Upper lobe of left lung (tissue), 4 donors: Measurements from ENCODE around the gene SLC8B1.

Experiments
- EP300 ChIP-seq, 4 donors: sonication (generic); formaldehyde crosslinking; IDR thresholded peaks; one replicate each; pipeline ENCODE4 v1.5.1; 2017; ENCODE audit warnings: antibody characterized with exemption in 4 of 4, control low read depth in 2 of 4
- POLR2A ChIP-seq, 4 donors: fragments of 450-650 bp; IDR thresholded peaks; one replicate each; pipeline ENCODE4 v1.5.1; 2016 to 2017; ENCODE audit warnings: antibody characterized with exemption in 4 of 4, mild to moderate bottlenecking in 2 of 4
- POLR2AphosphoS5 ChIP-seq, 2 donors: sonication (generic); formaldehyde crosslinking; IDR thresholded peaks; one replicate each; pipeline ENCODE4 v1.5.1; 2017; ENCODE audit warnings: antibody characterized with exemption in 2 of 2
- TF ChIP-seq, protein P1 (sequence below), 6 experiments: fragments of 450-650 bp in 4 of 6; fragments of 200-600 bp in 2 of 6; sonication (generic) in 2 of 6; IDR thresholded peaks; one replicate each; pipeline ENCODE4 v1.5.1; 2016 to 2019; ENCODE audit warnings: antibody characterized with exemption in 6 of 6

DNA sequence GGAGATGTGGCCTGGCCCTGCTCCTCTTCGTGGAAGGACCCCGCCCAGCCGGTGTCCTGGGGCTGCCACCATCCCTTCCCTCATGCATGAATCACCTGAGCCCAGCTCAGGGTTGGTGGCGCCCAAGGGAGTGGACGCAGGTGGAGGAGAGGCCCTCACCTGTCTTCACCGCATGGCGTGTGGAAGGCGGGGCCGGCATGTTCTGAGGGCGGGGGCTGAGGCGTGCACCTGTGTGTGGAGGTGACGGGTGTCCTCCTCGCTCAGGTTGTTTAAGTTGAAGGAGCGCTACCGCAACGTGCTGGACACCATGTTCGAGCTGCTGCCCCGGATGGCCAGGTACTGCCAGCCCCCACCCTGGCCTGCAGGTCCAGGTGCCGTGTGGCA is 47.0 kb downstream of the SLC8B1 start:
- TF ChIP-seq, protein P1, sequence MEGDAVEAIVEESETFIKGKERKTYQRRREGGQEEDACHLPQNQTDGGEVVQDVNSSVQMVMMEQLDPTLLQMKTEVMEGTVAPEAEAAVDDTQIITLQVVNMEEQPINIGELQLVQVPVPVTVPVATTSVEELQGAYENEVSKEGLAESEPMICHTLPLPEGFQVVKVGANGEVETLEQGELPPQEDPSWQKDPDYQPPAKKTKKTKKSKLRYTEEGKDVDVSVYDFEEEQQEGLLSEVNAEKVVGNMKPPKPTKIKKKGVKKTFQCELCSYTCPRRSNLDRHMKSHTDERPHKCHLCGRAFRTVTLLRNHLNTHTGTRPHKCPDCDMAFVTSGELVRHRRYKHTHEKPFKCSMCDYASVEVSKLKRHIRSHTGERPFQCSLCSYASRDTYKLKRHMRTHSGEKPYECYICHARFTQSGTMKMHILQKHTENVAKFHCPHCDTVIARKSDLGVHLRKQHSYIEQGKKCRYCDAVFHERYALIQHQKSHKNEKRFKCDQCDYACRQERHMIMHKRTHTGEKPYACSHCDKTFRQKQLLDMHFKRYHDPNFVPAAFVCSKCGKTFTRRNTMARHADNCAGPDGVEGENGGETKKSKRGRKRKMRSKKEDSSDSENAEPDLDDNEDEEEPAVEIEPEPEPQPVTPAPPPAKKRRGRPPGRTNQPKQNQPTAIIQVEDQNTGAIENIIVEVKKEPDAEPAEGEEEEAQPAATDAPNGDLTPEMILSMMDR (IDR thresholded peaks at IDR 0.05) = no peak
- TF ChIP-seq POLR2A (IDR thresholded peaks at IDR 0.05) = no peak
- no peak for TF ChIP-seq EP300 (IDR thresholded peaks at IDR 0.05)
- no peak for TF ChIP-seq POLR2AphosphoS5 (IDR thresholded peaks at IDR 0.05)
